HG03159 (cell line): ENCODE results near the gene ALOX15.
"Not testable (repeated sequence)": the region's sequence is repeated elsewhere in the genome, so short reads cannot be mapped to it uniquely, and the experiment has no call there.

Experiments used
- ATAC-seq: cut with Tn5 transposase; IDR thresholded peaks from one replicate; pipeline ENCODE4 v1.9.1; 2021; ENCODE audit warnings: mild to moderate bottlenecking, moderate library complexity; ENCODE audit not compliant: unreplicated experiment

ALOX15 gene, protein sequence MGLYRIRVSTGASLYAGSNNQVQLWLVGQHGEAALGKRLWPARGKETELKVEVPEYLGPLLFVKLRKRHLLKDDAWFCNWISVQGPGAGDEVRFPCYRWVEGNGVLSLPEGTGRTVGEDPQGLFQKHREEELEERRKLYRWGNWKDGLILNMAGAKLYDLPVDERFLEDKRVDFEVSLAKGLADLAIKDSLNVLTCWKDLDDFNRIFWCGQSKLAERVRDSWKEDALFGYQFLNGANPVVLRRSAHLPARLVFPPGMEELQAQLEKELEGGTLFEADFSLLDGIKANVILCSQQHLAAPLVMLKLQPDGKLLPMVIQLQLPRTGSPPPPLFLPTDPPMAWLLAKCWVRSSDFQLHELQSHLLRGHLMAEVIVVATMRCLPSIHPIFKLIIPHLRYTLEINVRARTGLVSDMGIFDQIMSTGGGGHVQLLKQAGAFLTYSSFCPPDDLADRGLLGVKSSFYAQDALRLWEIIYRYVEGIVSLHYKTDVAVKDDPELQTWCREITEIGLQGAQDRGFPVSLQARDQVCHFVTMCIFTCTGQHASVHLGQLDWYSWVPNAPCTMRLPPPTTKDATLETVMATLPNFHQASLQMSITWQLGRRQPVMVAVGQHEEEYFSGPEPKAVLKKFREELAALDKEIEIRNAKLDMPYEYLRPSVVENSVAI

DNA sequence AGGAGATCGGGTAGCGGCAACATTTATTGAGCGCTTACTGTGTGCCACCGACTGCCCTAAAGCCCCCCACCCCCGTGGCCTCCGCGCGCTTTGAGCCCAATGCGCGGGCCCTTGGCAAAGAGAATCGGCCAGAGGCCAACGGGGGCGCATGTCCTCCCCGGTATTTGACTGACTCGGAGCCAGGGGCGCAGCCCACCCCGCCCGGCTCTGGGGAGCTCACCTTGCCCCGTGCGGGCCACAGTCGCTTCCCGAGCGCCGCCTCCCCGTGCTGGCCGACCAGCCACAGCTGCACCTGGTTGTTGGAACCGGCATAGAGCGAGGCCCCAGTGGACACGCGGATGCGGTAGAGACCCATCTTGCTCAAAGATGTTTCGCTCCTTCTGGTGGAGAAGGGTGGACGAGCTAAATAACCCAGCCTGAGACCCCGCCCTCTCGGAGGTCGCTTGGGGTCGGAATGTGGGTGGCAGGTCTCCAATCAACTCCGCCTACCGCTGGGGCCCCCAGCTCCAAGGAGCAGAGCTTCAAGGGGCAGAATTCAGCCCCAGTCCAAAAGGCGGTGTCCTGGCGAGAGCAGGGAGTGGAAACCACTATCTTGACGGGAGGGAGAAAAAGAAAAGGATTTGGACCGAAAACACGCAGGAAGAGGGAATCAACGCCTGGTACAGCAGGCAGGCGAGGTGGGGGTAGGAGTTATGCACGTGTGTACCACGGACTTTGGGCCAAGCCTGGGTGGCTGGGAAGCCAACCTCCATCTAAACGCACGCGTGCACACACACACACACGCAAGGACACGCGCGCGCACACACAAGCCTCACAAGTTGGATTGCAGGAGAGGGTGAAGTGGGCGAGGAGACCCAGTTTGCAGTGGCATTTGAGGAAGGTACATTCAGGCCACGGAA lies at the start of gene ALOX15:
Gene ALOX15 (minus strand): TSS at position 382 of the 899 bp plus-strand sequence. CDS start 27 bp downstream, at position 355.
- ATAC-seq: no peak

DNA sequence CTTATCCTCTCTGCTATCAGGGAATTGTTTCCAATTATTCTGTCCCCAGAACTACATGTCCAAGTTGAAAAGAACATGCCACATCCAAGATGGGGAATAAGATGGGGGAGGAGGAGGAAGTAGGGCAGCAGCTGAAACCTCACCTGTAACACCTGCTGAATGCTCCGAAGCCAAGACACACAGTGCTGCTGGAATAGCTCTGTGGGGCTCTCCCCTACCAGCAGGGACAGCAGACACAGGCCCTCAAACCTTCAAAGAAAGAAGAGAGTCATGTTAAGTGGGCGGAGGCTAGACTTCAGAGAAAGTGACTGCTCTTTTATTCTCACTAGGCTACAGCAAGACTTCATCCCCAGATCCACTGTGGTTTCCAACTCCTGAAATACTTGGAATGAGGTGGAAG lies 49.3 kb upstream of the ALOX15 start:
- ATAC-seq: no peak

GRCh38 chr17:4689872-4690271 lies 48.4 kb upstream of the ALOX15 start:
- ATAC-seq: not testable (repeated sequence)

DNA sequence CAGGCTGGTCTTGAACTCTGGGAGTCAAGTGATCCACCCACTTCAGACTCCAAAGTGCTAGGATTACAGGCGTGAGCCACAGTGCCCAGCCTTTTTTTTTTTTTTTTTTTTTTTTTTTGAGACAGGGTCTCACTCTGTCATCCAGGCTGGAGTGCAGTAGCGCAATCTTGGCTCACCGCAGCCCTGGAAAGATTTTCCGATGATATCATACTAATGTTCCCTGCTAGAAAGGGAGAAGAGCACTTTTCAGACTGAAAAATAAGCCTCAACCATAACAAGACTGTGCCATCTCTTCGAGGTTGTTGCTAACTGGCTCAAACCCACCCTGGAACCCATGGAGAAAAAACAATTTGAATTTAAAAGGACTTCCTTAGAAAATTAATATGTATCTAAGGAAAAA lies 42.3 kb upstream of the ALOX15 start:
- ATAC-seq: not testable (repeated sequence)

- ATAC-seq: no peak
Measured at GRCh38 chr17:4679658-4680057, 38.2 kb upstream of the ALOX15 start.

GRCh38 chr17:4678448-4679026 lies 37.1 kb upstream of the ALOX15 start:
- no peak for ATAC-seq

DNA sequence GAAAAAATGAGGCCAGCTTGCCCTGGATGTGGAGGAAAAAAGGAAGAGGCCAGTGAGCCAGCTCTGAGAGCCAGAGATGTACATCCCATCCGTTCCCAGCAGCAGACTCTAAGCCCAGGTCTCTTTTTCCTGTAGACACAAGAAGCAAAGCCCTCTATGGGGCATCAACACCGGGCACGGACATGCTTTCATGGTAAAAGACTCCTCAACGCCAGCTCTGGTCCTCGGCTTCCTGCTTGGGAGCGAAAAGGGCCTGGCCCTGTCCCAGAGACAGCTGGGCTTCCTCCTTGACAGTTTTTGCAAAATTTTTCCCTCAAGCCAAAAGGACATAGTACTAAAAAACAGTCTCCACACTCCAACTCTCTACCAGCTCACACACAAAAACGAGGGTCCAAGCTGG lies 35.3 kb upstream of the ALOX15 start:
- no peak for ATAC-seq

GRCh38 chr17:4675791-4676190 lies 34.3 kb upstream of the ALOX15 start:
- no peak for ATAC-seq

DNA sequence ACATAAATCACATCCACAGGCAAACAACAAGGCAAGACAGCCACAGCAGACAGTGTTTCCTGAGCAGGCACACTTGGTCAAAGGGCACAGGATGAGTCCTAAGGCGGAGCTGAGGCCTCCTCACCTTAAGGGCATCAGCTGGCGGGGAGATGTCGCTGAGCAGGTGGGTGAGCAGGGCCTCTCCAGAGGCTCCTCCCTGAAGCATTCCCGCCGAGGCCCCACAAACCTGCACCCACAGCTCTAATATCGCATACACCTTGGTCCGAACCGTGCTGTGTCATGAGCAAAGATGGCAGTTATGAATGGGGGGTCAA lies 33.2 kb upstream of the ALOX15 start:
- ATAC-seq: no peak

- no peak for ATAC-seq
Measured at GRCh38 chr17:4673986-4674684, 32.7 kb upstream of the ALOX15 start.

DNA sequence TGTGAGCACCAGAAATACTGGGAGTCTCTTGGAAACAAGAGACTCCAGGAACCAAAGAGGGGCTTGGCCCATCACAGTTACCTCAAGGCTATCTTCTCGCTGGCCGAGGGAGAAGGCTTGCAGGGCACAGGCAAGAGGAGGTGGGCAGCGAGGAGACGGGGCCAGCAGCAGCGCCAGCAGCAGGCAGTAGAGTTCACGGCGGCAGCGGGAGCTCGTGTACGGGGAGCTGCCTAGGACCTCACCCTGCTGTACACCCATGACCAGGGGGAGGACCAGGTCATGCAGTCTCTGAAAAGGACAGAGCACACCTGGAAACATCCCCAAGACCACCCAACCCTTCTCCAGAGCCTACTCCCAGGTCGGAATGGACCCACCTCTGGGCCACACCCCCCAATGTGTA lies 31.7 kb upstream of the ALOX15 start:
- no peak for ATAC-seq

GRCh38 chr17:4672751-4673150 lies 31.3 kb upstream of the ALOX15 start:
- ATAC-seq: no peak

DNA sequence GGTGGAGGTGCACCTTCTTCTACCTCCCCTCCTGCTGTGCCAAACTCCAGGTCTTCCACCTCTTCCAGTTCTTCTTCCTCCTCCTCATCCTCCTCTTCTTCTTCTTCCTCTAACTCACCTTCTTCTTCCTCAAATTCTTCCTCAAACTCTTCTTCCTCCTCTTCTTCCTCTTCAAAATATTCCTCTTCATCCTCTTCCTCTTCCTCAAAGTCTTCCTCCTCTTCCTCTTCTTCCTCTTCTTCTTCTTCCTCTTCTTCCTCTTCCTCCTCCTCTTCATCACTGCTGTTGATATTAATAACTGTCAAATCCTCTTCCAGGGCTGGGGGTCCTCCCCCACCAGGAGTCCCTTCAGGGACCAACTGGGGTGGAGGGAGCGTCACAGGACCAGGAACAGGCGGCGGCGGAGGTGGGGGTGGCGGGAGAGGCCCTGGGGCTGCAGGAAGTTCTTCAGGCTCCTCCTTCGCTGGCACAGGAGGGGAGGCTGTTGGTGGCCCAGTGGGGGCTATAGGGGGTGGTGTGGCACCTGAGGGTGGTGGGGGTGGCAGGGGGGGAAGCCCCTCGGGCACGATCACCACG lies 30.7 kb upstream of the ALOX15 start:
- ATAC-seq: no peak

- ATAC-seq: no peak
Measured at GRCh38 chr17:4667166-4667565, 25.7 kb upstream of the ALOX15 start.

DNA sequence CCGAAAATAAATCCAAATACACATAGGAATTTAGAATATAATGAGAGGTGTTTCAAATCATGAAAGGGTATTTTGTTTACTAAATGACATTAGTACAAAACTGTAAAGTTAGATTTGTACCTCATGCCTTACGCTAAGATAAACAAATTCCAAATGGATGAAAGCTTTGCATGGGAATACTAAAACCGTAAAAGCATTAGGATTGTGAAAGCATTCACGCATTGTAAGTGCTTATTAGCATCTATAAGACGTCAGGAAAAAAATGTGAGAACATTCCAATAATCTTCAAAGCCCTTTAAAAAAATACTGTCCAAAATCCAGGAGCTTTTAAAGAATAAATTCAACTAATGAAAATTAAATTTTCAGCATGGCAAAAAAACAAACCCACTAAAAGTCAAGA lies 24.8 kb upstream of the ALOX15 start:
- no peak for ATAC-seq

GRCh38 chr17:4665027-4665426 lies 23.5 kb upstream of the ALOX15 start:
- no peak for ATAC-seq

- no peak for ATAC-seq
Measured at GRCh38 chr17:4664230-4664629, 22.8 kb upstream of the ALOX15 start.

DNA sequence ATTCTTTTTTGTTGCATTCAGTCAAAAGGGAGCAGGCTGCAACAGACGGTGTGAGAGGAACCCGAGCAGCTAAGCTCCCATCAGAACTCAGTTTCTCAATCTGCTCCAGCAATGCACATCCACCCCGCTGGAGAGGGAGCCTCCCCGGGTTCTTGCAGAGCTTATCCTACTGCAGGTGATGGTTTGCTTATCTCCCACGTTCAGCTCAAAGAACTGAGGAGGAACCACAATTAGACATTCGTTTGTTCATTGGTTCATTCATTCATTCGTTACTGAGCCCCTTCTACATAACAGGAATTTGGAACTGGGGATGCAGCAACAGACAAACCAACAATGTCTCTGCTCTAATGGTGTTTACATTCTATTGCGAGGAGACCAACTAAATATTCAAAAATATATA lies 22.2 kb upstream of the ALOX15 start:
- no peak for ATAC-seq

GRCh38 chr17:4658478-4659305 lies 17.2 kb upstream of the ALOX15 start:
- no peak for ATAC-seq
